ENCODE measurements around the gene CCDC144A. TPM values are rescaled to one million over a fixed set of nuclear protein-coding genes. Genes with fewer than 3 reads are reported as not detected.
"Not testable (repeated sequence)": the region's sequence is repeated elsewhere in the genome, so short reads cannot be mapped to it uniquely, and the experiment has no call there.

The CCDC144A gene
- total RNA-seq = 1.3 and 1.6 TPM in 2 replicates
- long read RNA-seq = 0 reads

GRCh38 chr17:16689731-16690281 is at the start of gene CCDC144A:
Gene CCDC144A (plus strand): TSS chr17:16690241. CDS start chr17:16690401, 160 bp downstream.
- not testable (repeated sequence) for H3K4me3 Mint-ChIP-seq; DNase-seq (ENCODE audit: low read depth, low spot score); H3K36me3 Mint-ChIP-seq (ENCODE audit: low read depth); H3K9me3 Mint-ChIP-seq; H3K4me1 Mint-ChIP-seq; H3K27me3 Mint-ChIP-seq (ENCODE audit: low read depth); H3K27ac Mint-ChIP-seq (ENCODE audit: unreplicated experiment)
- peak; percentile 60 for TF ChIP-seq CTCF (conservative IDR thresholded peaks at IDR 0.05)

GRCh38 chr17:16649585-16649984 is 40.5 kb upstream of the CCDC144A start:
- TF ChIP-seq CTCF (conservative IDR thresholded peaks at IDR 0.05) = no peak
- peaks cover 8% of the 10 kb centered on the region for H3K36me3 Mint-ChIP-seq (ENCODE audit: low read depth)
- no peaks in the 10 kb centered on the region for H3K9me3 Mint-ChIP-seq
- no peak for DNase-seq (ENCODE audit: low read depth, low spot score)
- no peaks in the 10 kb centered on the region for H3K27me3 Mint-ChIP-seq (ENCODE audit: low read depth)
- peaks cover 21% of the 10 kb centered on the region for H3K4me1 Mint-ChIP-seq
- no peak overlapping the region for H3K27ac Mint-ChIP-seq (ENCODE audit: unreplicated experiment)
- no peak overlapping the region for H3K4me3 Mint-ChIP-seq

- no peak overlapping the region for H3K27ac Mint-ChIP-seq (ENCODE audit: unreplicated experiment)
- TF ChIP-seq CTCF (conservative IDR thresholded peaks at IDR 0.05) = no peak
- H3K9me3 Mint-ChIP-seq = no peaks in the 10 kb centered on the region
- peaks cover 21% of the 10 kb centered on the region for H3K4me1 Mint-ChIP-seq
- H3K4me3 Mint-ChIP-seq = peak overlapping the region; percentile 92
- no peak for DNase-seq (ENCODE audit: low read depth, low spot score)
- H3K36me3 Mint-ChIP-seq (ENCODE audit: low read depth) = peaks cover 2% of the 10 kb centered on the region
- peaks cover 6% of the 10 kb centered on the region for H3K27me3 Mint-ChIP-seq (ENCODE audit: low read depth)
Measured at GRCh38 chr17:16652252-16652651, 37.8 kb upstream of the CCDC144A start.

- no peak for DNase-seq (ENCODE audit: low read depth, low spot score)
- H3K27ac Mint-ChIP-seq (ENCODE audit: unreplicated experiment) = peak overlapping the region; percentile 40
Measured at GRCh38 chr17:16652847-16653366, 37.1 kb upstream of the CCDC144A start.

GRCh38 chr17:16653367-16654041 is 36.5 kb upstream of the CCDC144A start, which contains the start of gene ZNF624:
Gene ZNF624 (minus strand): TSS chr17:16653850.
- H3K36me3 Mint-ChIP-seq (ENCODE audit: low read depth) = peaks cover 2% of the 10 kb centered on the region

More at GRCh38 chr17:16652847-16653366, 37.1 kb upstream of the CCDC144A start:
- peaks cover 21% of the 10 kb centered on the region for H3K4me1 Mint-ChIP-seq
- H3K9me3 Mint-ChIP-seq = no peaks in the 10 kb centered on the region
- peaks cover 2% of the 10 kb centered on the region for H3K36me3 Mint-ChIP-seq (ENCODE audit: low read depth)
- H3K4me3 Mint-ChIP-seq = peak overlapping the region; percentile 92
- no peak for TF ChIP-seq CTCF (conservative IDR thresholded peaks at IDR 0.05)
- peaks cover 6% of the 10 kb centered on the region for H3K27me3 Mint-ChIP-seq (ENCODE audit: low read depth)

More at GRCh38 chr17:16653367-16654041, 36.5 kb upstream of the CCDC144A start, which contains the start of gene ZNF624:
- peaks cover 6% of the 10 kb centered on the region for H3K27me3 Mint-ChIP-seq (ENCODE audit: low read depth)
- H3K4me3 Mint-ChIP-seq = peak within 1 kb of the TSS; percentile 92
- TF ChIP-seq CTCF (conservative IDR thresholded peaks at IDR 0.05) = no peak
- no peaks in the 10 kb centered on the region for H3K9me3 Mint-ChIP-seq
- H3K4me1 Mint-ChIP-seq = peaks cover 21% of the 10 kb centered on the region
- peak within 1 kb of the TSS; percentile 40 for H3K27ac Mint-ChIP-seq (ENCODE audit: unreplicated experiment)
- DNase-seq (ENCODE audit: low read depth, low spot score) = peak; percentile 89
